Measurements from ENCODE around the gene ST6GALNAC3. TPM values are rescaled to one million over a fixed set of nuclear protein-coding genes. Genes with fewer than 3 reads are reported as not detected.
"Not testable (repeated sequence)": the region's sequence is repeated elsewhere in the genome, so short reads cannot be mapped to it uniquely, and the experiment has no call there.

Gene ST6GALNAC3
- total RNA-seq, 1 donor from 2014 or later = 0.72 TPM

- ATAC-seq = no peak
These were observed 518.6 kb downstream of the ST6GALNAC3 start for GRCh38 chr1:76593141-76593540.

DNA sequence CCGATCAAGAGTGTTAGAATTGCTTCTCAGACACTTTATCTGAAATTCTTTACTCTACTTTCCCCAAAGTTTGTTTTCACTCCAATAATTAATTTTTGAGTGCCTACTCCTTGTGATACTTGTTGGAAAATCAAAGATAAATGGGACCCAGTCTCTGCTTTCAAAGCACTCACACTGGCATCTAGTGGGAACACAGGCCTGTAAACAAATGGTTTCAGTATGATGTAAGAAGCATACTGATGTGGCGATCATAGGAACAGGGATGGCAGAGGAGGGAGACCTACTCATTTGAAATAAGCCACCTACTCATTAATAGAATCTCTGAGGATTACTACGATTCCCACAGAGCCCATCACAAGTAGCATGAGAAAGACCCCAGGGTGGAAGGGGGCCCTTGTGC is 519.1 kb downstream of the ST6GALNAC3 start:
- no peak for ATAC-seq

DNA sequence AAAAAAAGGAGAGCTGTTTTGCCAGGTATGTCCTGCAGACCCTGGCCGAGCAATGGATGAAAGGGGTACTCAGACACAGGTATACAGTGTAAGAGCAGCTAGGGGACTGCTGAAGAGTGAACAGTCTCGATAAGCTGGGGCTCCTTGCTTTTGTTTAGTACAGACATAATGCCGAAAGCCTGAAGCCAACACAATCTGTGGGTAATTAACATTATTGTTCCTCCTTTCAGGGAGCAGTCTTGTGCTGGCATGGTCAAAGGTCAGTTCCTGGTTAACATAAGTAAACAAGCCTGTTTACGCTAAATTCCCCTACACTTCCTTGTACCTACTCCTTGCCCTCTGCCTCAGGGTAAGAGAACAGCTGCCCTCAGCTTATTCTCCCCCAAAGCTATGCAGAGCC is 520.5 kb downstream of the ST6GALNAC3 start:
- no peak for ATAC-seq

- ATAC-seq = no peak
These were observed 526.9 kb downstream of the ST6GALNAC3 start for GRCh38 chr1:76601465-76601864.

DNA sequence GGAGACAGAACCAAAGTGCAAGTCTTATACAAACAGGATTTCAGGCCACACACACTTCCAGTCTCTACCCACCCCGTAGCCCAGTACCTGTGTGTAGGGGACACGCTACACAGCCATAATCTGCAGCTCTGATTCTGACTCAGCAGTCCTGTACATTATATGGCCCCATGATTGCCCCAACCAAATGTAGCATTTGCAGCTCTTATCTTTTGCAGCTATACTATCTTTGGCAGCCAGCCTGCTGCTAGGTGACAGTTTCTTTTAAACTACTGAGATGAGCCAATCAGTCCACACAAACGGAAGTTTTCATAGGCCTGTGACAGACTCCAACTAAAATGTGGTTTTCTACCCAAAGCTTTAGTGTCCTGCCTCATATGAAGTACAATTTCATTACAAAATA is 533.2 kb downstream of the ST6GALNAC3 start:
- ATAC-seq = no peak

DNA sequence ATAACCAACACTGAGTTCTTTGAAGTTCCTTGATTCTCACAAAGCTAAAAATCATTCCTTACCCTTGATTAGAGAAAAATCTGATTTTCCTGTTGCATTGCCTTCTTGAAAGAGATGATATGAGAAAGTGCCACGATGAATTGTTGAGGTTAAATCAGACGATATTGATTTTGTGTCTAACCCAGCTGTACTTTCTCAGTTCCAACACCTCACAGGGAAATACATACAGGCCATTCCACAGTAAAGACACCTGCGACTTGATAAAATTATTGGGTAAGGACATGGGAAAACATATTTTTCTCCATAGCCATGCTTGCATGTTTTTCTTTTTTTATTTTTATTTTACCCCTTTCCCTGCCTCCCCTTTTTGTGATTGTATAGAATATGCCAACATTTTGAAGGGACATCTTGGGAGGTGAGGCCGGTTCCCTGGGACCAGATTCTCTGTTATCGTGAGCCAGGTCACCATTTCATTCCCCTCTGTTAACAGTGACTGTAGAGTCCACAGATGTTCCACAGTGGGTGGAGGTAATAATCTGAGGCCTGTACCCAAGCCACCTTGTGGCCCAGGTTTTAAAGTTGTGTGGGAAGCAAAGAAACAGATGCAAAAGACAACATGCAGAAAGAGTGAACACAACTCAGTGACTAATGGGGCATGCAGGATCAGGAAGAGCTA is 537.4 kb downstream of the ST6GALNAC3 start:
- no peak for ATAC-seq

- no peak for ATAC-seq
These were observed 539.3 kb downstream of the ST6GALNAC3 start for GRCh38 chr1:76613886-76614285.

DNA sequence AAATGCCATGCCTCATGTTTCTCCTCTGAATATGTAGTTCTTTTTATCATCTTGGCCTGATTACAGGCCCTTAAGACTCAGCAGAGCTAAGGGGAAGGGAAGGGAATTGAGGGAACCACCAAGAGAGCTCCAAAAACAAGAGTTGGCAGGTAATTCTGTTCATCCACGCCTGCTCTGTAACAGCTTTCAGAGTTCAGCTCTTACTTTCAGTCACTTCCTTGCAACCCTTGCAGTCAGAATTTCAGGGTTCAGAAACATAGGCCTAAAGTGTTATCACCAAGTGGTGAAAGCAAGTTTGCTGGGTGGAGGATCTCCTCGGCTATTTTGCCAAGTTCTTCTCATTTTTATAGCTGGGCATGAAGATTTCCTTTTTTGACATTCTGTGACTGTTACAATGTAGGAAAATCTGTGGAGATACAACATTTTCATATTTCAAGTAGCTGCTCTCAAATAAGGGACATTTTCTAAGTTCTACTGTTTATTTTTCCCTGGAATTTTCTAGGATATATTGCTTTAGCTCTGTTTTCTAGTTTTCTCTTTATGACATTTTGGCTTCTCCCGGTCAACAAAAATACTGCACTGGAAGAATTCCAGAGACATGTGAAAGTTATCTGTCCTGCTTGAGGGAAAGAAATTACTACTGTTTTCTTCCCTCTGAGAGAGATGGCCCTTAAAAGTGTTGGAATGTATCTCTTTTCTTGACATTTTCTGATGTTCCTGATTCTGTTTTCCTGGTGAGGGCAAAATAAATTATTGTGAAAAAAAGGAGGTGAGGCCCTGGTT is 540.9 kb downstream of the ST6GALNAC3 start:
- no peak for ATAC-seq

DNA sequence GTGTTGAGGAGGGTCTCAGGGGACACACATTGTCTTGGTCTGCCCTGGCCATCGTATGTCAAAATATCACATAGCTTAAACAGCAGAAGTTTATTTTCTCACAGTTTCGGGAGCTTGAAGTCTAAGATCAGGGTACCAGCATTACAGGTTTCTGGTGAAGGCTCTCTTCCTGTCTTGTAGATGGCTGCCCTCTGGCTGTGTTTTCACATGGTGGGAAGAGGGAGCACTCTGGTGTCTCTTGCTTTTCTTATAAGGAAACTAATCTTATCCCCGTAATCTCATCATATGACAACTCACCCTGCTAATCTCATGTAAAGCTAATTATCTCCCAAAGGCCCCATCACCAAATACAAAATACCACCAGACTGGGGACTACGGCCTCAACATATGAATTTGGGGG is 545.8 kb downstream of the ST6GALNAC3 start:
- ATAC-seq = no peak

GRCh38 chr1:76622774-76623528 is 548.4 kb downstream of the ST6GALNAC3 start:
- ATAC-seq = no peak

DNA sequence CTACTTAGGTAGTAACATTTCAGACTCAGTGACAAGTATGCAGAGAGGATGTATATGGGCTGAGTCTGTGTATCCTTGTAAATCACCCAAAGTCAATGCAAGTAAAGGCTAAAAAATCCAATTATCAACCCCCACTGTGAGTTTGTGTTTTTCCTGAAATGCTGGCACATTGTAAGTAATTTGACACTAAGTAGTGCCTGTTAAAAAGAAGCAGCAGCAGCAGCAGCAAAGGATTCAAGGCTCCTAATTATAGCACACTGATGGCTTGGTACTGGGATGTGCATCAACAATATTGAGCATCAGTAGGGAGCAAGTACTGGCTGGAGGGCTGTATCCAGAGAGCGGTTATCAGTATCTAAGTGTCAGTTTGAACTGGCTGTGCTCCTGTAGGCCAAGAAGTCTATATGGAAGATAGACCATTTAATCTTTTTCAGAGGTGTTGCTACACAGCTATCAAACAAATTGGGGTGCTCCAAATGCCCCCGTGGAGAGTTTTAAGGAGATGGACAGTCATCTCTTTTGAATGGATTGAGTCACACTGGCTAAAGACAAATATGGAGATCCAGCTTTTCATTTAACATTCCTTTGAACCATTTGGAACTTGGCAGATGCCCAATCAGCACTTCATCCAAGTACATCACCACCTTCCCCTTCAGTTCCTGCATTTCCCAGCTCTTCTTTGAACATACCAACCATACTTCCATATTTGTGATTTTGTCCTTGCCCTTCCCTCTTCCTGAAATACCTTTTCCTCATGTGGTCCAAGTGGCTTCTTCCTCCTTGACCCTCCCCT is 551.5 kb downstream of the ST6GALNAC3 start:
- ATAC-seq = no peak

DNA sequence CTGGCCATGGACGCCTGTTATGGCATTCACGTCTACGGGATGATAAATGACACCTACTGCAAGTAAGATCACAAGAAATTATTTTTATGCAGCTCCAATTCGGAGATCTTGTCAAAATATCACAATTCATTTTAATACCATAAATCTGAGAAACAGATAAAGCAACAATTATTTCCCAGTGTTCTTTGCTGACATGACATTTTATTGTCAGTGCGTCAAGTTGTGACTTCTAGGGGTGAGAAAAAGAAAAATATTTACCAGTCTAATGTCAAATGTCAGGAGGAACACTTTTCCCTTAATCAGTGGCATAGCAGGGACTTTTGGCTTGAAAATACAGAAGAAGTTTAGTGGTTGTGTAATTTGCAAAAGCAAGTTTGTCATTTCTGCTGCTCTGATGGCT is 553.0 kb downstream of the ST6GALNAC3 start:
- ATAC-seq = no peak

DNA sequence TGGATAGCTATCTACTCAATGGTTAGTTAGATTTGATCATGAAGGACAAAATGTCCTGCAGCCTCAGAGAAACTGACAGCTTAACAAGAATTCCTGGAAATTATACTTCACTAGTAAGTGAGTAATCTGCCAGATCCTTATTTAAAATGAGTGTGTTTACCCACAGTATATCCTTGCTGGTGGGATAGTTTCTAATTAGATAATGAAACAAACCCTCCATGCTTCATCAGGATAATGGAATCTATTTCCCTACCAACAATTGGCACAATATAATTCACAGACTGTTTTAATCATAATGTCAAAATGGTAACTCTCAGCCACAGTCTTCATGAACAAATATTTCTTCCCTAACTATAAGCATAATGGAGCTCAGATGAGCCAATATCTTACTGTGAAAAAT is 553.4 kb downstream of the ST6GALNAC3 start:
- ATAC-seq = no peak

DNA sequence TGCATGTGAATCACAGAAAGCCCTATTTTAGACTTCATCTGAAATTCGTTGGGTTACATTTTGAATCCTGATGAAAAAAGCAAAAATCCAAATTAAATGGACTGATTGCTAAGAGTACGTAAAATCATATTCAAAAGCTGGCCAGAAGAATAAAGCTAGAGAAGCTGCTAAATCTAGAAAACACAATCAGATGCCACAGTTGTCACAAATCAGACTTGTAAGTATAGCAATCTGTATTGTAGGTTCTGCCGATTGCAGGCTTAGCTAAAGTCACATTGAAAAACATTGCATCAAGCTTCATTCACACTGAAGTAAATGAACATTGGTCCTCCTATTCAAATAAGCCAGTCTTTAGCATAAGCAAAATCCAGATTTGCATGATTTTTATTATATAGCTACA is 557.6 kb downstream of the ST6GALNAC3 start:
- no peak for ATAC-seq

GRCh38 chr1:76635784-76636183 is 561.2 kb downstream of the ST6GALNAC3 start:
- ATAC-seq = no peak

- ATAC-seq = no peak
These were observed 564.6 kb downstream of the ST6GALNAC3 start for GRCh38 chr1:76639181-76639580.

DNA sequence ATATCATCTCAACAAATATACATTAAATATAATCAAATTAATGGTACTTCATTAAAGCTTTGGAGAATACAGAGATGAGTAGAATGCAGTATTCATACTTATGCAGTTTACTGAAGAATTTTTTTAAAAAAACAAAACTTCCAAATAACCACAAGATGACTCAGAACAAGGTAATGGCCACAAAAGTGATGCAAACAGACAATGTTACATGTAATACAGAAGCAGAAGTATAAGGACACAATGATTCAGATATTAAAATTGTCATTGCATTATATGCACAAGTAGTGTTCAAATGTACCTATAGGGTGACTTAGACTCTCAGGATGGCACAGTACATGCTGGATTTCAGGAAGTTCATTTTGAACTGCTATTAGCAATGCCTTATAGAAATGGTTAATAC is 565.5 kb downstream of the ST6GALNAC3 start:
- no peak for ATAC-seq

DNA sequence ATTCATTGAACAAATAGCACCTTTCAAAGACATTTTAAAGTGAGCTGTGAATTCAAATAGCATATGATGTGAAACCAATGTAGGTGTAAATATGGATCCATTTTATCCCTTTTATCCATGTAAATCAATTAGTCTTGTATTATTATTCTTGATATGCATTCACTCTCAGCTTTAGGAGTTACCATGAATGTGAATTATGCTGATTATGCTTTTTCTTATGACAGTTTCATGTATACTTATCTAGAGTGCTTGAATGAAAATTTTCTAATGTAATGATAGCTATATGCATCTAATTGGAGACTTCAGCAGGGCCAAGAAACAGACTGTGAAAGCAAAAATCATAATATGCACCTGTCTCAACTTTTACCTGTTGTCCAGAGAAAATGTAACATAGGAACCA is 566.2 kb downstream of the ST6GALNAC3 start:
- no peak for ATAC-seq

- no peak for ATAC-seq
These were observed 569.6 kb downstream of the ST6GALNAC3 start for GRCh38 chr1:76644139-76644538.

DNA sequence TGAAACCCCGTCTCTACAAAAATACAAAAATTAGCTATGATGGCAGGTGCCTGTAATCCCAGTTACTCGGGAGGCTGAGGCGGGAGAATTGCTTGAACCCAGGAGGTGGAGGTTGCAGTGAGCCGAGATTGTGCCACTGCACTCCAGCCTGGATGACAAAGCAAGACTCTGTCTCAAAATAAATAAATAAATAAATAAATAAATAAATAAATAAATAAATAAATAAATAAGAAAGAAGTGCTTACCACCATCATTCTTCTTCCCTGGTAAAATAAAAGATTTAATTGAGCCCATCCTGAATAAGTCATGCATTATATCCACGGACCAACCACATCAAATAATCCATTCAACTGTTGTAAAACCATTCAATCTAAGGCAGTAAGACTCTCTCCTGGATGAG is 578.3 kb downstream of the ST6GALNAC3 start:
- ATAC-seq = not testable (repeated sequence)

GRCh38 chr1:76657623-76658022 is 583.1 kb downstream of the ST6GALNAC3 start:
- ATAC-seq = no peak

DNA sequence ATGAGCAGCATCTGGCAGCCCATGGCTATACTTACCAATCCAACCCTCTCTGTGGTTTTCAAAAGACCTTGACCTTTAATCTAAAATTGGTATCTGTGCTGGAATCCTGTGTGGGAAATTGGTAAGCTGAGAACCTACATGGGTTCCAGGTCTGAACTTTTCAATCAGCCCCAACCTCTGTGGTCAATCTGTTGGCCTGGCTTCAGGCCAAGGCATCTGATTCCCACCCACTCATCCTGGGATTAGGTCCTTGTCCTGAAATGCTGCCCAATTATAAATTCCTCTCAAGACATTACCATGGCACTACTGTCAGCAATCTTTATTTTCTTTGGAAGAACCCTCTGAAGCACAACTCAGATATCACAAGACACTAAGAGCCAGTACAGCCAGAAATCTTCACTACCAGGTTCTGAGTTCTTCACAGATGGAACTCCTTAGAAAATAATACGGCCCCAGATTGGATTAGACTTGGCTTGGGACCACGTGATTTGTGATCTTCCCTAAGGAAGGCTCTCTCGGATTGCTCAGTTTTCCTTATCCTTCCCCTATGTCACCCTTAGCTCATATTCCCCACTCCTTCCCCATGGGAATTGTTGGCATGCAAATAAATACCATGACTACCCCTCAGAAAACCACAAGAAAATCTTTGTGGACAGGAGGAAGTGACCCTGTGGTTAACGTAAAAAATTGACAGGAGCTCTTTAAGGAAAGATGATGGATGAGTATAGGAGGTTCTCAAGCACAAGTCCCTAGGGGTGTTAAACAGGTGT is 584.8 kb downstream of the ST6GALNAC3 start:
- ATAC-seq = no peak
